WTC11 (cell line): ENCODE data around the gene ALOX12B. TPM values are rescaled to one million over a fixed set of nuclear protein-coding genes. Genes with fewer than 3 reads are reported as not detected.
A peak's percentile ranks its signal among the peaks of the same experiment; 100 is the strongest.

Source experiments
- AFF4 ChIP-seq: sonication (generic); formaldehyde crosslinking; IDR thresholded peaks from 2 replicates; pipeline ENCODE4 v1.8.1; 2023; ENCODE audit warnings: mild to moderate bottlenecking, missing genetic modification reagents, borderline replicate concordance
- ATF6 ChIP-seq: sonication (generic); formaldehyde crosslinking; IDR thresholded peaks from 2 replicates; pipeline ENCODE4 v1.8.1; 2023; ENCODE audit warnings: mild to moderate bottlenecking, missing genetic modification reagents
- CDX4 ChIP-seq: fragments of 250-450 bp; sonication (Bioruptor Pico); IDR thresholded peaks from 2 replicates; pipeline ENCODE4 v1.9.0; 2021; ENCODE audit warnings: moderate library complexity, mild to moderate bottlenecking, inconsistent platforms, borderline replicate concordance
- CREM ChIP-seq: sonication (generic); formaldehyde crosslinking; IDR thresholded peaks from 2 replicates; pipeline ENCODE4 v1.8.1; 2022; ENCODE audit warnings: mild to moderate bottlenecking, missing genetic modification reagents, moderate library complexity
- CTCF ChIP-seq: fragments of 200-600 bp; IDR thresholded peaks from 2 replicates; pipeline ENCODE4 v1.8.0; 2022; ENCODE audit warnings: antibody characterized with exemption
- E2F1 ChIP-seq: sonication (generic); formaldehyde crosslinking; IDR thresholded peaks from 2 replicates; pipeline ENCODE4 v1.8.0; 2022; ENCODE audit warnings: mild to moderate bottlenecking, missing genetic modification reagents
- E2F5 ChIP-seq: sonication (generic); formaldehyde crosslinking; IDR thresholded peaks from 2 replicates; pipeline ENCODE4 v1.8.1; 2022; ENCODE audit warnings: mild to moderate bottlenecking, moderate library complexity, missing genetic modification reagents
- ESRRA ChIP-seq: sonication (generic); formaldehyde crosslinking; IDR thresholded peaks from 2 replicates; pipeline ENCODE4 v1.8.1; 2022; ENCODE audit warnings: mild to moderate bottlenecking, missing genetic modification reagents, borderline replicate concordance
- ETV6 ChIP-seq: sonication (generic); formaldehyde crosslinking; IDR thresholded peaks from 2 replicates; pipeline ENCODE4 v1.8.1; 2022; ENCODE audit warnings: mild to moderate bottlenecking, missing genetic modification reagents
- FOXP1 ChIP-seq: sonication (generic); formaldehyde crosslinking; IDR thresholded peaks from 2 replicates; pipeline ENCODE4 v1.8.0; 2022; ENCODE audit warnings: missing genetic modification reagents, mild to moderate bottlenecking, moderate library complexity, borderline replicate concordance
- GABPB1 ChIP-seq: sonication (generic); formaldehyde crosslinking; IDR thresholded peaks from 2 replicates; pipeline ENCODE4 v1.8.1; 2023; ENCODE audit warnings: mild to moderate bottlenecking, missing genetic modification reagents
- IRF2 ChIP-seq: sonication (generic); formaldehyde crosslinking; IDR thresholded peaks from 2 replicates; pipeline ENCODE4 v1.8.0; 2022; ENCODE audit warnings: low read depth, missing genetic modification reagents, borderline replicate concordance
- KAT7 ChIP-seq: sonication (generic); formaldehyde crosslinking; IDR thresholded peaks from 2 replicates; pipeline ENCODE4 v1.8.1; 2023; ENCODE audit warnings: missing genetic modification reagents, mild to moderate bottlenecking, borderline replicate concordance
- MYBL2 ChIP-seq: sonication (generic); formaldehyde crosslinking; IDR thresholded peaks from 2 replicates; pipeline ENCODE4 v1.8.1; 2023; ENCODE audit warnings: mild to moderate bottlenecking, moderate library complexity, missing genetic modification reagents
- NFE2L1 ChIP-seq: sonication (generic); formaldehyde crosslinking; IDR thresholded peaks from 2 replicates; pipeline ENCODE4 v1.8.1; 2023; ENCODE audit warnings: missing genetic modification reagents
- NR1H2 ChIP-seq: sonication (generic); formaldehyde crosslinking; IDR thresholded peaks from 2 replicates; pipeline ENCODE4 v1.9.0; 2021; ENCODE audit warnings: mild to moderate bottlenecking, moderate library complexity, missing genetic modification reagents
- OVOL2 ChIP-seq: fragments of 250-450 bp; sonication (Bioruptor Pico); IDR thresholded peaks from 2 replicates; pipeline ENCODE4 v1.9.0; 2021; ENCODE audit warnings: mild to moderate bottlenecking, borderline replicate concordance
- SOX15 ChIP-seq: fragments of 250-450 bp; sonication (Bioruptor Pico); IDR thresholded peaks from 2 replicates; pipeline ENCODE4 v1.9.0; 2021; ENCODE audit warnings: mild to moderate bottlenecking
- TCF7 ChIP-seq: sonication (generic); formaldehyde crosslinking; IDR thresholded peaks from 2 replicates; pipeline ENCODE4 v1.8.0; 2022; ENCODE audit warnings: mild to moderate bottlenecking, low read depth, missing genetic modification reagents, moderate library complexity
- TEAD1 ChIP-seq: sonication (generic); formaldehyde crosslinking; IDR thresholded peaks from 2 replicates; pipeline ENCODE4 v1.8.0; 2022; ENCODE audit warnings: mild to moderate bottlenecking, missing genetic modification reagents
- TP53 ChIP-seq: sonication (generic); formaldehyde crosslinking; IDR thresholded peaks from 2 replicates; pipeline ENCODE4 v1.8.1; 2023; ENCODE audit warnings: mild to moderate bottlenecking, missing genetic modification reagents
- ZMAT4 ChIP-seq: fragments of 250-450 bp; sonication (Bioruptor Pico); IDR thresholded peaks from 2 replicates; pipeline ENCODE4 v1.9.0; 2021; ENCODE audit warnings: mild to moderate bottlenecking
- ZNF121 ChIP-seq: sonication (generic); formaldehyde crosslinking; IDR thresholded peaks from 2 replicates; pipeline ENCODE4 v1.8.0; 2023; ENCODE audit warnings: missing genetic modification reagents
- ZNF138 ChIP-seq: sonication (generic); formaldehyde crosslinking; conservative IDR thresholded peaks from 2 replicates; pipeline ENCODE4 v1.8.1; 2022; ENCODE audit warnings: mild to moderate bottlenecking, moderate library complexity, missing genetic modification reagents
- ZNF232 ChIP-seq: sonication (generic); formaldehyde crosslinking; IDR thresholded peaks from 2 replicates; pipeline ENCODE4 v1.8.0; 2022; ENCODE audit warnings: mild to moderate bottlenecking, missing genetic modification reagents
- ZNF396 ChIP-seq: fragments of 250-450 bp; sonication (Bioruptor Pico); IDR thresholded peaks from 2 replicates; pipeline ENCODE4 v1.8.0; 2021; ENCODE audit warnings: mild to moderate bottlenecking, moderate library complexity, borderline replicate concordance
- ZNF671 ChIP-seq: fragments of 250-450 bp; sonication (Bioruptor Pico); IDR thresholded peaks from 2 replicates; pipeline ENCODE4 v1.8.0; 2021; ENCODE audit warnings: mild to moderate bottlenecking
- total RNA-seq: library from RNA; stranded (reverse); gene quantifications from 3 replicates; pipeline ENCODE4 v1.2.3, GENCODE V29; 2021

Gene ALOX12B
- total RNA-seq, 1 experiment from 2014 or later = 0.72 TPM

- no peak; the same call in 1 of the 2 replicates for TF ChIP-seq E2F1
- peak; percentile 85 for TF ChIP-seq CTCF
- no peak for TF ChIP-seq ETV6 (CRISPR knock-in tag)
- no peak for TF ChIP-seq AFF4
- TF ChIP-seq ZNF232 (CRISPR knock-in tag) = no peak
- no peak for TF ChIP-seq TCF7 (CRISPR knock-in tag)
- TF ChIP-seq CDX4 (CRISPR knock-in tag) = no peak
- no peak for TF ChIP-seq SOX15 (CRISPR knock-in tag)
- no peak for TF ChIP-seq IRF2
- TF ChIP-seq CREM (CRISPR knock-in tag) = no peak
- TF ChIP-seq ATF6 (CRISPR knock-in tag) = no peak
- no peak for TF ChIP-seq TEAD1
- TF ChIP-seq ZNF396 (CRISPR knock-in tag) = no peak
- no peak for TF ChIP-seq ESRRA
- TF ChIP-seq ZNF121 (CRISPR knock-in tag) = no peak
- no peak for TF ChIP-seq ZMAT4 (CRISPR knock-in tag)
- peak; percentile 94 for TF ChIP-seq FOXP1
- peak; percentile 46; the same call in 1 of the 2 replicates for TF ChIP-seq E2F5 (CRISPR knock-in tag)
- TF ChIP-seq OVOL2 = no peak
- peak; percentile 68; the same call in 1 of the 2 replicates for TF ChIP-seq NFE2L1 (CRISPR knock-in tag)
- TF ChIP-seq GABPB1 (CRISPR knock-in tag) = no peak
- TF ChIP-seq ZNF671 (CRISPR knock-in tag) = no peak
- TF ChIP-seq KAT7 (CRISPR knock-in tag) = no peak
- peak; percentile 79; the same call in 1 of the 2 replicates for TF ChIP-seq MYBL2 (CRISPR knock-in tag)
- no peak; the same call in 1 of the 2 replicates for TF ChIP-seq TP53 (CRISPR knock-in tag)
- TF ChIP-seq ZNF138 (CRISPR knock-in tag) = no peak
- no peak for TF ChIP-seq NR1H2 (CRISPR knock-in tag)
Observed at GRCh38 chr17:8109661-8110455, 22.3 kb upstream of the ALOX12B start (continued).
